Measurements from ENCODE around the gene CHD3.
A peak's percentile ranks its signal among the peaks of the same experiment; 100 is the strongest.

Gene CHD3

GRCh38 chr17:7854078-7854777 is 34.4 kb upstream of the CHD3 start:
- Histone ChIP-seq H3K27ac (no peak overlapping the region), H3K4me3 (peak overlapping the region; percentile 80)
- DNase-seq (ENCODE audit: low spot score): peak; percentile 72
- TF ChIP-seq CTCF (IDR thresholded peaks at IDR 0.05): no peak

- TF ChIP-seq CTCF (IDR thresholded peaks at IDR 0.05): no peak
- Histone ChIP-seq H3K27ac (peak within 1 kb of the TSS; percentile 81 to 94), H3K4me3 (peak within 1 kb of the TSS; percentile 80)
- DNase-seq (ENCODE audit: low spot score): peak; percentile 76
These were observed 33.5 kb upstream of the CHD3 start, which contains the start of gene TMEM88 for GRCh38 chr17:7854851-7855659. Gene TMEM88, plus strand, starts transcription at chr17:7855066. Its CDS starts 9 bp downstream, at chr17:7855075.

GRCh38 chr17:7855660-7856010 is 33.0 kb upstream of the CHD3 start:
- no peak for TF ChIP-seq CTCF (IDR thresholded peaks at IDR 0.05)
- H3K4me3 ChIP-seq: peak overlapping the region; percentile 80
- DNase-seq (ENCODE audit: low spot score): peak; percentile 80
- H3K27ac ChIP-seq: peak overlapping the region; percentile 81 to 94

- Histone ChIP-seq H3K27ac (peak overlapping the region; percentile 81 to 94), H3K4me3 (peak overlapping the region; percentile 80)
- DNase-seq (ENCODE audit: low spot score): peak; percentile 77
- no peak for TF ChIP-seq CTCF (IDR thresholded peaks at IDR 0.05)
These were observed 32.4 kb upstream of the CHD3 start for GRCh38 chr17:7856011-7856810.

- TF ChIP-seq CTCF (IDR thresholded peaks at IDR 0.05): no peak
- peak within 1 kb of the TSS; percentile 81 to 94 for H3K27ac ChIP-seq
- peak within 1 kb of the TSS; percentile 80 for H3K4me3 ChIP-seq
- peak; percentile 99 for DNase-seq (ENCODE audit: low spot score)
These were observed 31.5 kb upstream of the CHD3 start, which contains the start of gene NAA38 for GRCh38 chr17:7856811-7857712. Gene NAA38, minus strand, starts transcription at chr17:7857559. Its CDS starts 96 bp downstream, at chr17:7857463.

Data from coronary artery (tissue), 2 donors.